Right forelimb (tissue), 1 donor: ENCODE data around the gene CASQ2.

Source experiments
- DNase-seq: peaks from one replicate; pipeline ENCODE4 v3.0.0-alpha.2; 2018

Gene CASQ2

DNA sequence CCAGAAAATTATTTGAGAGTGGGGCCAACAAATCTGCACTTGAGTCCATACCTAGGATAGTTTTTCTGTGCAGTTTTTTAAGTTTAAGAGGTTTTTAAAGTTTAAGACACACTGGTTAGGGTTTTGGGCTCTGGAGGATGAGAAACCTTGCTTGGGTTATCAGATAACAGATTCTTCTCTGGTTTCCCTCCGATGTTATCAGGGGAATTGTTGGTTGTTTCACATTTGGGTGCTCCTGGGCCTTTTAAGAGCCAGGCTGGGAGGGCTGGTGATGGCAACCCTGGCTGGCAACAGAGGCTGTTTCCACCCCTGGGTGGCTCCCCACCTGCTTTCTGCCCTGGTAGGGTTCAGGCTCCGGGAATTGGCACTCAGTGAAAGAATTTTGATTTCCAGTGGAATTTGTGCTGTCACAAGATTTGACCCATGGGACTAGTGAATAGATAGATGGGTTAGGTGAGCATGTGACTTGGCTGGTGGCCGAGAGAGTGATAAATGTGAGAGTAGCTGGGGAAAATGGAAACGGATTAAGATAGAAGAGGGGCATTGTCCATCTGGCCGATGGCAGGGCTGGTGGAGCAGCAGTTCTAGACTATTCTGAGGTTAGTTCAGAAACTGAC lies 111.9 kb downstream of the CASQ2 start:
- DNase-seq = no peak

DNA sequence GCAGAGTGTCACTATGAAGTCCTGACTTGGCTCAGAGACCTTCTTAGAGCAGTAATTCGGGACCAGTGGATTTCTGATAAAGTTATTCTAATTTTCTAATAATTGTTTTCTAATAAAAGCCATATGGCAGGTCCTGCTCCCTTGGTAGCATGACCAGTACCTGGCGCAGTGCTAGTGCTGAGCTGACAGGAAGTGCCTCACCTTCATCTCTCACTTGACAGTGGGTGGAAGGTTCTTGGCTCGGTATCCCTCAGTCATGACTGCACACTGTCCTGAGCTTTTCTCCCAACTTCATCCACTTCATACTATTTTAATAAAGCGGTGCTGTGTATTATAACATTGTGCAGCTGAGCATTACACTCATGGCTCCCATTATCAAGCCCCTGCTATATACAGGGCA lies 112.6 kb downstream of the CASQ2 start:
- no peak for DNase-seq

DNA sequence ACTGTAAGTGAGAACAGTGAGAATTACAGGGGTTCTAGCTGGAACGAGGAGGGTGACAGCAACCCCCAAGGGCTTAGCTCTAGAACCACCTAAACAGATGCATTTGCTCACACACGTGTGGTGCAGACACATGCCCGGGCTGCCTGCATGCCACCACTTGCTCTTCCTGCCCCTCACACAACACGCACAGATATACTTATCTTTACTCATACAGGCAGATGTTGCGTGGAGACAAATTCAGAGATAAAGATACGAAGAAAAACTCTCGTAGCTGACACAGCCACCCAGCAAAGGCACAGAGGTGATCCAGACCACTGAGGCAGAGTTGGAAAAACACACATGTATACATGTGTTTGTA lies 113.2 kb downstream of the CASQ2 start:
- no peak for DNase-seq

DNA sequence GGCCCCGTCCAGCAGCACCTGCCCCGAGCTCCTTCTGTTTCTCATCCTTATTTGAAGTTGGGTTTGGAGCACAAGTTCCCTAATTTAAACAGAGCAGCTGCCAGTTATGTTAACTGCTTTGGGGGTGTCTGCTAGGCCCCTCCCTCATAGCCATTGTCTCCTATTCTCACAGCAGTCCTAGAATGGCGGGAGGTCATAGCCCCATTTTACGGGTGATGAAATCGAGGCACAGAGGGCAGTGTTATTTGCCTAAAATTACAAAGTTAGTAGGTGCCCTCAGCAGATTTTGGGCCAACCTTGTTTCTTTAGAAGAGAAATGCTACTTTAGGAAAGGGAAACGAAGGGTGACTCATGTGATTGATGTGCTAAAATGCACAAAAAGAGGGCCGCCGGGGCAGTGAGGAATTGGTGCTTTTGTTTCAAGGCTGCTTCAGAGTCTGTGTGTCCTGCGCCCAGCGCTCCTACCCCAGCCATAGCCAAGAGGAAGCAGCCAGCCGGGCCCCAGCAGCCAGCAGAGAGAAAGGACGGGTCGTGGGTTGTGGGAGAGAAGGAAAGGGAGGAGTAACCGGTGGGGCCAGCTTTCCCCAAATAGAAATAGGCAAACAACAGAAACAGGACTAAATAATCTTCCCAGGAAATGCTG lies 113.7 kb downstream of the CASQ2 start:
- no peak for DNase-seq

DNA sequence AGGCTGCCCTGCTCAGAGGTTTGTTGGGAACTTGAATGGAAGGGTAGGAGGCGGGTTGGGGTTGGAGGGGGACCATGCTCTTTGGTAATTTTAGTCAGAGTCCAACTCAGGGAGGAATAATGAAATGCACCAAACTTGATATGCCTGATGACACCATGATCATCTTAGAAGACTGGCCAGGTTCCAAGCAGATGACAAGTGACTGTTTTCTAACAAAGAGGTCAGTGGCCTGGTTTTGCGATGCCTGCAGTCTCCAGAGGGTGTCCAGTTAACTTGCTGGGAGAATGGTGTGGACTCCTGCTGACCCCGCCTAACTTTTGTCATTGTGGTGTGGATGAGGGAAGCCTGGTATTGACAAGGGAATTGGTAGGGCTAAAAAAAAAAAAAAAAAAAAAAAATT lies 114.4 kb downstream of the CASQ2 start:
- DNase-seq = no peak

DNA sequence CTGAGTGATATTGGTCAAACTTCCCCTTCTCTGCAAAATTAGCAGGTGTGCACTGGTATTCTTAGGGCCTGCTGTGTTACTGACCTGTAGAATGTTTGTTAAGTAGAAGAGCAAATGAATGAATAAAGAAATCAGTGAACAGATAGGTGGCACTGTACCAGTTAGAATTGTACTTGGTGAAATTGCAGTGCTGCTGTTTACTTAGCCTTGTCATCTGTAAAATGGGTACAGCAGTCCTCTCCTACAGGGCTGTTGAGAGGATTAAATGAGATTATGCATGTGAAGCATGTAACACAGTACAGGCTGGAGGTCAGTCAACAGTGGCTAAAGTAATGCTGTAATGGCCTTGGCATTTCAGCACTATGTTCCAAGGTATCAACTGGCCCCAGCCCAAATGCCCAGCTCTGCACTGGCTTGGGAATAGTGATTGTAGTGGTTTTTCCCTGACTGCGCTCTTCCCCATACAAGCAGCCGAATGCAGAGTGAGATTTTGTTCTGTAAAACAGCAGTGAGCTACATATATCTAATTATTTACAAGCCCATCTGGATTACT lies 116.2 kb downstream of the CASQ2 start:
- DNase-seq = no peak

DNA sequence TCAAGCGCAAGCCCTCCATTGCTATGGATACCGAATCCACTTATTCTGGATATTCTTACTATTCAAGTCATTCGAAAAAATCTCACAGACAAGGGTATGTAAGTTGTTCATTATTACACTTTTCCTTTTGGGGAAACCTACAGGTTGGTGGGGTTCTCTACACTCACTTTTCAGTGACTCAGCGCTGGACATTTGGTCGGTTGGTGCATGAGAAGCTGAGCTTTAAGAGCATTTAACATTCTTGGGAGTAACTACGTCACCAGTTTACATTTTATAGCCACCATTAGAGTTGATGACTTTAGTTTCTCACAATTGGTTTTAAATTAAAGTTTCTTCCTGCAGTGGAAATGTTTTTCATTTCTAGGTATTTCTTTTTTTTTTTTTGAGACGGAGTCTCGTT lies 117.1 kb downstream of the CASQ2 start:
- no peak for DNase-seq

DNA sequence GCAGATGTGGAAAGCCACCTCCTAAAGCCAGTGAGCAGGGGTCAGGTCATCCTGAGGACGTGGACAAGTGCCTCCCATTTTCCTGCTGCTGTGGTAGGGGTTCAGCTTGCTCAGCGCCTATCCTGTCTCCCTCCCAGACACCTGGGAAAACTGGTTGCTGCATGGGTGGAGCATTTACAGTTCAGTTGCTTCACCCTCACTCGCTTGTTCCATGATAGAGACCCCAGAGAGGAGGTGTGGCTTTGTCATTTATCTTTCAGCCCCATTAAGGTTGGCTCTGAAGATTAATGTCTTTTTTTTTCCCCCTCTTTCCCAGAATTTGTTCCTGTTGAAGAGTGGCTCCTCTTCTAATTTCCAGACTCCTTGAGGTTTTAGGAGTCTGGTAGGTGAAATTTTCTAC lies 117.6 kb downstream of the CASQ2 start:
- no peak for DNase-seq
